Subcutaneous adipose tissue (tissue), 4 donors: ENCODE results near the gene TMEM101. TPM values are rescaled to one million over a fixed set of nuclear protein-coding genes. Genes with fewer than 3 reads are reported as not detected.

ENCODE experiments used
- CTCF ChIP-seq: fragments of 450-650 bp; IDR thresholded peaks from one replicate; pipeline ENCODE4 v1.5.1; 2016; ENCODE audit warnings: low read depth, mild to moderate bottlenecking, control low read depth, antibody characterized with exemption, moderate library complexity
- total RNA-seq, 4 donors: library from RNA; depleted of rRNA; stranded (reverse); fragments of >200 nt; gene quantifications; one replicate each; pipeline ENCODE4 v1.1.0, GENCODE V29; 2016

Gene TMEM101
- total RNA-seq, 4 donors from 2014 or later = 13.5 to 28.4 (median 21.9) TPM

- no peak for TF ChIP-seq CTCF
These were observed 13.3 kb downstream of the TMEM101 start for GRCh38 chr17:44001461-44001920.

DNA sequence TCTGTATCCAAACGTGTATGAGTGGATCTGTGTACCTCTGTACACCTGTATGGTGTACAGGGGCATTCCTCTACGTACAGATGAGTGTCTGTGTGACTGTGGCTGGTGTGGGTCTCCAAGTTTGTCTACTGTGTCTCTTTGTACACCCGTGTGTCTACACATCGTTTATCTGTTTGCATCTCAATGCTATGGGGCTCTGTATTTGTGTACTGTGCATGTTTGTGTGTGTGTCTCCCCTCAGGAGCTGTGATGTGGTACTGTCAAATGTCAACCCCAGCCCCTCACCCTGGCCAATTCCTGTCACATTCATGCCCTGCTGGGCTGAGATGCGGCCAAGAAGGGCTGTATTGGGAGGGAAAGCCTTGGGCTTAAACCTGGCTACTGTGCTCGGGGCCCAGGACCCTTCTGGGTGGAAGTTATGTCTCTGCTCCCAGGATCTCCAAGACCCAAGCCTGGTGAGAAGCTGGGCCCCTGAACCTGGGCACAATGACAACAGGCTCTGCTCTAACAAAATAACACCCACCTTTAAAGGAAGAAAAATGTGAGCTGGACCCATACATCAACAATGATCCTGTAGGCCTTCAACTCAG lies 13.8 kb downstream of the TMEM101 start:
- no peak for TF ChIP-seq CTCF

GRCh38 chr17:44000141-44000860 lies 14.5 kb downstream of the TMEM101 start:
- TF ChIP-seq CTCF = no peak

- no peak for TF ChIP-seq CTCF
These were observed 15.7 kb downstream of the TMEM101 start for GRCh38 chr17:43999024-43999423.

DNA sequence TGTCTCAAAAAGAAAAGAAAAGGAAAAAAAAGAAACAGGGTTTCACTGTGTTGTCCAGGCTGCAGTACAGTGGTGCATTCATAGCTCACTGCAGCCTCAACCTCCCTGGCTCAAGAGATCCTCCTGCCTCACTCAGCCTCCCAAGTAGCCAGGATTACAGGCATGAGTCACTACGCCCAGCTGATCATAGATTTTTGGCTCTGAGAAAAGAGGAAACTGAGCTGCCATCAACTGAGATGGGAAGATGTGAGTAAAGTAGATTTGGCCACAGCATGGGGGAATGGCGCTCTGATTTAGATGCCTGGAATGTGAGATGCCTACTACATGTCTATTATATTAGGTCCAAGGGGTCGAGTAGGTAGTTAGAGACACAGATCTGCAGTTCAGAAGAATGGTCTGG lies 16.2 kb downstream of the TMEM101 start:
- TF ChIP-seq CTCF = no peak

DNA sequence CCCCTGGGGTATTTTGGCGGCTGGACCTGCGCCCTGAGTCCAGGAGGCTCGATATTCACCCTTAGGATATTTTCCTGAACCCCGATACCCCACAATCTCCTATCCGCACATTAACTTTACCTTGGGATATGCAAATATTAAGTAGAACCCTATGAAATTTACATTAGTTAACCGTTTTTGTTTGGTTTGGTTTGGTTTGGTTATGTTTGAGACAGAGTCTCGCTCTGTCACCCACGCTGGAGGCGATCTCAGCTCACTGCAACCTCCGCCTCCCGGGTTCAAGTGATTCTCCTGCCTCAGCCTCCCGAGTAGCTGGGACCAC lies 19.7 kb downstream of the TMEM101 start:
- no peak for TF ChIP-seq CTCF

- TF ChIP-seq CTCF = no peak
These were observed 20.3 kb downstream of the TMEM101 start for GRCh38 chr17:43994272-43995149.
